Measurements from ENCODE around the gene PHF21A. TPM values are rescaled to one million over a fixed set of nuclear protein-coding genes. Genes with fewer than 3 reads are reported as not detected.

Gene PHF21A
- total RNA-seq, 1 donor from 2014 or later, result 49.6 TPM

DNA sequence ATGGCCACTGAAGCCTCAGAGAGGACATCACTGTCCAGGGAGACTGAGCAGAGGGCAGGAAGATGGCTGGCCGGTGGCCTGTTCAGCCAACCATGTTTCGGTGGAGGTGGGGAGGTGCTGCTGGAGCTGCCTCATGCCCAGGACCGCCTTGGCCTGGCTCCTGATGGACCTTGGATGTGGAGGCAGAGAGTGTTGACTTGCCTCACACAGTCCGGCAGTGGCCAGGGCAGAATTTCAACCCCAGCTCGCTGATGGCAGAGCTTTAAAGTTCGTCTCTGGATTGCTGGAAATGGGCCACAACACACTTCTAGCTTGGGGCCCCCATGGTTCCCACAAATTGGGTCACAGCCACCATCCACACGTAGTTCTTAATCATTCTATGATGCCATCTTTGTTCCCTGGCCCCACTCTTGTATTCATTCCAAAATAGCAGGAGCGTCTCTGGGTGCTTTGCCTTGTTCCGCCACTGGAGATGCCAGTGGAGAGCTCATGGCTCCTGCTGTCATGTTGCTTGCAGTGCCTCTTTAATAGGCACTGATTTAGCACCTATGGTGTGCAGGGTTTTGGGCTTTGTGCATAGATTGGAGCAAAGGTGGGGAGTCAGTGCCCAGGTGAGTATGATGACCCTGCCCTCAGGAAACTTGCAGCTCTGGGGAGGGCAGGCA, 230.2 kb downstream of the PHF21A start:
- H3K4me3 Mint-ChIP-seq, result no peak overlapping the region
- Histone ChIP-seq H3K27ac (no peak overlapping the region), H3K9me3 (ENCODE audit: low read depth) (no peaks in the 10 kb centered on the region), H3K9ac (no peak overlapping the region), H3K4me3 (no peak overlapping the region), H3K27me3 (peaks cover 8% of the 10 kb centered on the region), H4K20me1 (ENCODE audit: low read depth) (peaks cover 23% of the 10 kb centered on the region), H3K79me2 (ENCODE audit: low read depth) (no peaks in the 10 kb centered on the region), H3K36me3 (no peaks in the 10 kb centered on the region), H3F3A (ENCODE audit: low read depth) (peaks cover 5% of the 10 kb centered on the region), H3K4me2 (no peak overlapping the region), H2AFZ (replicated peaks) (no peak overlapping the region), H3K4me1 (peaks cover 11% of the 10 kb centered on the region)
- DNase-seq (ENCODE audit: low spot score), result no peak
- H3K36me3 Mint-ChIP-seq, result no peaks in the 10 kb centered on the region
- no peak overlapping the region for H3K27ac Mint-ChIP-seq
- H3K27me3 Mint-ChIP-seq (ENCODE audit: insufficient read depth, low read depth), result peaks cover 8% of the 10 kb centered on the region
- peaks cover 6% of the 10 kb centered on the region for H3K4me1 Mint-ChIP-seq
- TF ChIP-seq, protein P1, sequence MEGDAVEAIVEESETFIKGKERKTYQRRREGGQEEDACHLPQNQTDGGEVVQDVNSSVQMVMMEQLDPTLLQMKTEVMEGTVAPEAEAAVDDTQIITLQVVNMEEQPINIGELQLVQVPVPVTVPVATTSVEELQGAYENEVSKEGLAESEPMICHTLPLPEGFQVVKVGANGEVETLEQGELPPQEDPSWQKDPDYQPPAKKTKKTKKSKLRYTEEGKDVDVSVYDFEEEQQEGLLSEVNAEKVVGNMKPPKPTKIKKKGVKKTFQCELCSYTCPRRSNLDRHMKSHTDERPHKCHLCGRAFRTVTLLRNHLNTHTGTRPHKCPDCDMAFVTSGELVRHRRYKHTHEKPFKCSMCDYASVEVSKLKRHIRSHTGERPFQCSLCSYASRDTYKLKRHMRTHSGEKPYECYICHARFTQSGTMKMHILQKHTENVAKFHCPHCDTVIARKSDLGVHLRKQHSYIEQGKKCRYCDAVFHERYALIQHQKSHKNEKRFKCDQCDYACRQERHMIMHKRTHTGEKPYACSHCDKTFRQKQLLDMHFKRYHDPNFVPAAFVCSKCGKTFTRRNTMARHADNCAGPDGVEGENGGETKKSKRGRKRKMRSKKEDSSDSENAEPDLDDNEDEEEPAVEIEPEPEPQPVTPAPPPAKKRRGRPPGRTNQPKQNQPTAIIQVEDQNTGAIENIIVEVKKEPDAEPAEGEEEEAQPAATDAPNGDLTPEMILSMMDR (IDR thresholded peaks at IDR 0.05), result no peak
- TF ChIP-seq EZH2phosphoT487 (IDR thresholded peaks at IDR 0.05) (no peak), EZH2 (IDR thresholded peaks at IDR 0.05) (no peak)
- no peaks in the 10 kb centered on the region for H3K9me3 Mint-ChIP-seq

DNA sequence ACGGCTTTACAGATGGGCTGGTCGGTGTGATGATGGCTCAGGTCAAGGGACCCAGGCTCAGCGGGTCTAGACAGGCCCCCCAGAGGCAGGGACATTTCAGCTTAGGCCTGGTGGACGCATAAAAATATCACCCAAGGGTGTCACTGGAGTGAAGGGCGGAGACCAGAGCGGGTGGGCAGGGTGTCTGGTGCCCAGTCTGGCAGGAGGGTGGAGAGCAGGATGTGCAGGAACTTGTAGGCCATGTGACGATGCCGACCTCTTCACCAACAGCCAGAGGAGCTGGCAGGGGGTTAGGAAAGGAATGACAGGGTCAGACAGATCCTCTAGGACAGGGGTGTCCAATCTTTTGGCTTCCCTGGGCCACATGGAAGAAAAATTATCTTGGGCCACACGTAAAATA, 231.3 kb downstream of the PHF21A start:
- Mint-ChIP-seq H3K9me3 (no peaks in the 10 kb centered on the region), H3K4me1 (peaks cover 7% of the 10 kb centered on the region), H3K27me3 (ENCODE audit: insufficient read depth, low read depth) (peaks cover 10% of the 10 kb centered on the region), H3K4me3 (no peak overlapping the region), H3K27ac (no peak overlapping the region), H3K36me3 (no peaks in the 10 kb centered on the region)
- H3K36me3 ChIP-seq, result no peaks in the 10 kb centered on the region
- H3K27ac ChIP-seq, result no peak overlapping the region
- no peak overlapping the region for H2AFZ ChIP-seq (replicated peaks)
- TF ChIP-seq, protein P1 (IDR thresholded peaks at IDR 0.05), result no peak
- no peak for TF ChIP-seq EZH2phosphoT487 (IDR thresholded peaks at IDR 0.05)
- TF ChIP-seq EZH2 (IDR thresholded peaks at IDR 0.05), result no peak
- H4K20me1 ChIP-seq (ENCODE audit: low read depth), result peaks cover 21% of the 10 kb centered on the region
- no peak overlapping the region for H3K4me3 ChIP-seq
- H3F3A ChIP-seq (ENCODE audit: low read depth), result peaks cover 7% of the 10 kb centered on the region
- peaks cover 11% of the 10 kb centered on the region for H3K27me3 ChIP-seq
- H3K9ac ChIP-seq, result no peak overlapping the region
- no peak overlapping the region for H3K4me2 ChIP-seq
- no peaks in the 10 kb centered on the region for H3K9me3 ChIP-seq (ENCODE audit: low read depth)
- H3K4me1 ChIP-seq, result peaks cover 10% of the 10 kb centered on the region
- no peaks in the 10 kb centered on the region for H3K79me2 ChIP-seq (ENCODE audit: low read depth)
- DNase-seq (ENCODE audit: low spot score), result no peak

DNA sequence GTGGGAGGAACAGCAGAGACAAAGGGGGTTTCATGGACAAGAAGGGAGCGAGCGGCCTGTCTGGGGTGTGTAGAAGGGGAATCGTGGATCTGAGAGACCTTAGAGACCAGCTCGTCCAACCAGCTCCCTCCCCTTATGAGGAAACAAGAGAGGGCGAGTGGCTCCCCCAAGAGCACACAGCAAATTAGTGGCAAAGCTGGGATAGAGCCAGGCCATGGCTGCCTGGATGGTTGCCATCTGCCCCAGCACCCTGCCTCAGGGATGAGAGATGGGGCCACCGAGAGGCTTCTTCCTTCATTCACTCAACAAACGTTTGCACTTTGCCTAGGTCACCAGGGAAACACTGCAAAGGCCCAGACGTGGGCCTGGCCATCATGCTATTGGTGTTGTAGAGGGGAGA, 231.7 kb downstream of the PHF21A start:
- no peak overlapping the region for H3K4me3 ChIP-seq
- no peaks in the 10 kb centered on the region for H3K9me3 Mint-ChIP-seq
- H3K4me1 Mint-ChIP-seq, result peaks cover 11% of the 10 kb centered on the region
- H3K9me3 ChIP-seq (ENCODE audit: low read depth), result no peaks in the 10 kb centered on the region
- H3K36me3 ChIP-seq, result no peaks in the 10 kb centered on the region
- H3K27ac Mint-ChIP-seq, result no peak overlapping the region
- TF ChIP-seq EZH2 (IDR thresholded peaks at IDR 0.05), result no peak
- TF ChIP-seq, protein P1 (IDR thresholded peaks at IDR 0.05), result no peak
- no peak for TF ChIP-seq EZH2phosphoT487 (IDR thresholded peaks at IDR 0.05)
- H3K9ac ChIP-seq, result no peak overlapping the region
- no peak overlapping the region for H3K4me2 ChIP-seq
- peaks cover 10% of the 10 kb centered on the region for H3K4me1 ChIP-seq
- peaks cover 11% of the 10 kb centered on the region for H3F3A ChIP-seq (ENCODE audit: low read depth)
- peaks cover 25% of the 10 kb centered on the region for H4K20me1 ChIP-seq (ENCODE audit: low read depth)
- H3K79me2 ChIP-seq (ENCODE audit: low read depth), result no peaks in the 10 kb centered on the region
- peaks cover 11% of the 10 kb centered on the region for H3K27me3 Mint-ChIP-seq (ENCODE audit: insufficient read depth, low read depth)
- H3K4me3 Mint-ChIP-seq, result peak overlapping the region; percentile 7
- H3K27ac ChIP-seq, result no peak overlapping the region
- H3K36me3 Mint-ChIP-seq, result no peaks in the 10 kb centered on the region
- DNase-seq (ENCODE audit: low spot score), result no peak
- H3K27me3 ChIP-seq, result peaks cover 11% of the 10 kb centered on the region
- H2AFZ ChIP-seq (replicated peaks), result no peak overlapping the region

Measured in neural progenitor cell (in vitro differentiated cells).